OCI-LY7 (cell line): Measurements from ENCODE around the gene WDFY3.

Experiments
- CTCF ChIP-seq: fragments of 200-600 bp; sonication (generic); conservative IDR thresholded peaks from 2 replicates; pipeline ENCODE4 v1.5.1; 2014; ENCODE audit warnings: mild to moderate bottlenecking, antibody characterized with exemption, low read length, moderate library complexity, mixed read lengths
- EZH2phosphoT487 ChIP-seq: fragments of 200-600 bp; sonication (generic); IDR thresholded peaks from 2 replicates; pipeline ENCODE4 v1.6.1; 2018; ENCODE audit warnings: low read depth, borderline replicate concordance, mild to moderate bottlenecking, mixed run types, antibody characterized with exemption, low read length, moderate library complexity, mixed read lengths

GRCh38 chr4:84908876-84909275 is 57.6 kb downstream of the WDFY3 start:
- TF ChIP-seq CTCF: no peak
- no peak for TF ChIP-seq EZH2phosphoT487
